Stimulated activated CD4-positive, alpha-beta T cell treated with anti-CD3 and anti-CD28 coated beads, Interleukin-4, amount 100 ng/mL, for 1 hour (primary cell): ENCODE results near the gene ALG13.
"Not testable (repeated sequence)": the region's sequence is repeated elsewhere in the genome, so short reads cannot be mapped to it uniquely, and the experiment has no call there.

Experiments
- DNase-seq: peaks from one replicate; pipeline ENCODE4 v3.0.0-alpha.2; 2020

The ALG13 gene

GRCh38 chrX:111761578-111762135 is 80.7 kb downstream of the ALG13 start:
- no peak for DNase-seq

DNA sequence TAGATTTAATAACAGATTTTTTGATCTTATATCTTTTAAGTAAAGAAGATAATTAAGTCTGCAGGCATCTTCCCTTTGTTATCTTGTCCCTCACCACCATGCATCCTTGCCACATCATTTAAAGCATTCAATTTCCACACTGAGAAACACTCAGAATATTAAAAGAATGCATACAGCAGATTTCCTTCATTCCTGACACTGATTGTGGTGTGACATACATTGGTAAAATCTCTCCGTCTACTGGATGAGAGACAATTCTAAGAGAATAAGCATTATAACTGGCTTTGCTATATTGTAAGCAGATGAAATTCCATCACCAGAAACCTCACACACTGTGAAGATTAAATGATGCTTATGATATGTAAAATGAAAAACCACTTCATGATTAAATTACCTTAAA is 97.6 kb downstream of the ALG13 start:
- DNase-seq: no peak

DNA sequence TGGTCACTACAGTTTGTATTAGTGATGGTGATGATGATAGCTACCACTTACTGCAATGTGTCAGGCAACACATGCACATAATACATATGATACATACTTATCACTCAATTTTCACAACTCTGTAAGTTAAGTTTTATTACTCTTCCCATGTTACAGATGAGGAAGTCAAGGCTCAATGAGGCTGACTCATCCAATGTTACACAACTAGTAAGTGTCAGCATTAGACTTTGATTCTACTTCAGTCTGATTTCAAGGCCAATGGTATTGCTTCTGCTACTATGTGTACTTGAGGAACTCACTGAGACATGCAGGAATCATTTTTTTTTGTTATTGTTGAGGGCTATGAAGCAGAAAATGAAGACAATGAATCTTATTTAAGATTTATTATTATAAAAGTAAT is 98.6 kb downstream of the ALG13 start:
- DNase-seq: no peak

- no peak for DNase-seq
Observed at GRCh38 chrX:111784667-111785066, 103.7 kb downstream of the ALG13 start.

- DNase-seq: not testable (repeated sequence)
Observed at GRCh38 chrX:111790054-111790453, 109.1 kb downstream of the ALG13 start.
